Loucy (cell line): ENCODE results near the gene BEND7.

ENCODE experiments used
- EZH2phosphoT487 ChIP-seq: fragments of 200-600 bp; IDR thresholded peaks from 2 replicates; pipeline ENCODE4 v1.6.1; 2018; ENCODE audit warnings: antibody characterized with exemption, mild to moderate bottlenecking, moderate library complexity, borderline replicate concordance
- TF ChIP-seq, protein P1 (sequence below): fragments of 200-600 bp; sonication (generic); conservative IDR thresholded peaks from 2 replicates; pipeline ENCODE4 v1.5.1; 2014; ENCODE audit warnings: mild to moderate bottlenecking, antibody characterized with exemption, low read length

DNA sequence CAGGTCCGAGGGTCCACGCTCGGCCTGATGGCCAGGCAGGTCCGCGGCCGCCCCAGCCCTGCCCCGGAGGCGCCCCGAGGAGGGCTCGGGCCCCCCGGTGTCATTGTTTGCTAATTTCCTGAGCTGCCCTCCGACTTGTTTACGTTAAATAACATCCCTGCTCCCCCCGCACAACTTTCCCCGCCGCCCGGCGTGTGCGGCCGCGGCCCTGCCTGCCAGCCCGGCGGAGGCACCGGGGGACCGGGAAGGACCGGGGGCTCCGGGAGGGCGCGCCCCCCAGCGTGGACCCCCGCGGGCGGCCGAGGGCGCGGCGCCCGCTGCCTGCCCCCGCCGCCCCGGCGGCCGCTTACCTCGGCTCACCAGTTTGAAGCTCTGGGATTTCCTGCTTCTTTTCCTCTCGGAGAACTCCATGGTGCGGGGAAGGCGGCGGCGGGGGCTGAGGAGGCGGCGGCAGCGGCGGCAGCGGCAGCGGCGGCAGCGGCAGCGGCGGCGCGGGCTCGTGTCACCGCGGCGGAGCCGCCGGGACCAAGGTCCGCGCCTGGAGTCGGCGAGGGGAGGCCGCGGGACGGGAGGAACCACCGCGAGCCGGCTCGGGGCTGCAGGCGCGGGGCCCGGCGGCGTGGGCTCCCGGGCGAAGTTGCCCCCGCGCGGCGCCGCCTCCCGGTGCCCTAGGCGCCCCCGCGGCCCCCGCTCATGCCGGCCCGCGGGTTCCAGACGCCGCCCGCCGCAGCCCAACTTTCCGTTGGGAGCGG lies 515 bp downstream of the BEND7 start:
- TF ChIP-seq, protein P1, sequence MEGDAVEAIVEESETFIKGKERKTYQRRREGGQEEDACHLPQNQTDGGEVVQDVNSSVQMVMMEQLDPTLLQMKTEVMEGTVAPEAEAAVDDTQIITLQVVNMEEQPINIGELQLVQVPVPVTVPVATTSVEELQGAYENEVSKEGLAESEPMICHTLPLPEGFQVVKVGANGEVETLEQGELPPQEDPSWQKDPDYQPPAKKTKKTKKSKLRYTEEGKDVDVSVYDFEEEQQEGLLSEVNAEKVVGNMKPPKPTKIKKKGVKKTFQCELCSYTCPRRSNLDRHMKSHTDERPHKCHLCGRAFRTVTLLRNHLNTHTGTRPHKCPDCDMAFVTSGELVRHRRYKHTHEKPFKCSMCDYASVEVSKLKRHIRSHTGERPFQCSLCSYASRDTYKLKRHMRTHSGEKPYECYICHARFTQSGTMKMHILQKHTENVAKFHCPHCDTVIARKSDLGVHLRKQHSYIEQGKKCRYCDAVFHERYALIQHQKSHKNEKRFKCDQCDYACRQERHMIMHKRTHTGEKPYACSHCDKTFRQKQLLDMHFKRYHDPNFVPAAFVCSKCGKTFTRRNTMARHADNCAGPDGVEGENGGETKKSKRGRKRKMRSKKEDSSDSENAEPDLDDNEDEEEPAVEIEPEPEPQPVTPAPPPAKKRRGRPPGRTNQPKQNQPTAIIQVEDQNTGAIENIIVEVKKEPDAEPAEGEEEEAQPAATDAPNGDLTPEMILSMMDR, result no peak
- TF ChIP-seq EZH2phosphoT487, result no peak
